ENCODE data around the gene DIMT1.

Gene DIMT1

DNA sequence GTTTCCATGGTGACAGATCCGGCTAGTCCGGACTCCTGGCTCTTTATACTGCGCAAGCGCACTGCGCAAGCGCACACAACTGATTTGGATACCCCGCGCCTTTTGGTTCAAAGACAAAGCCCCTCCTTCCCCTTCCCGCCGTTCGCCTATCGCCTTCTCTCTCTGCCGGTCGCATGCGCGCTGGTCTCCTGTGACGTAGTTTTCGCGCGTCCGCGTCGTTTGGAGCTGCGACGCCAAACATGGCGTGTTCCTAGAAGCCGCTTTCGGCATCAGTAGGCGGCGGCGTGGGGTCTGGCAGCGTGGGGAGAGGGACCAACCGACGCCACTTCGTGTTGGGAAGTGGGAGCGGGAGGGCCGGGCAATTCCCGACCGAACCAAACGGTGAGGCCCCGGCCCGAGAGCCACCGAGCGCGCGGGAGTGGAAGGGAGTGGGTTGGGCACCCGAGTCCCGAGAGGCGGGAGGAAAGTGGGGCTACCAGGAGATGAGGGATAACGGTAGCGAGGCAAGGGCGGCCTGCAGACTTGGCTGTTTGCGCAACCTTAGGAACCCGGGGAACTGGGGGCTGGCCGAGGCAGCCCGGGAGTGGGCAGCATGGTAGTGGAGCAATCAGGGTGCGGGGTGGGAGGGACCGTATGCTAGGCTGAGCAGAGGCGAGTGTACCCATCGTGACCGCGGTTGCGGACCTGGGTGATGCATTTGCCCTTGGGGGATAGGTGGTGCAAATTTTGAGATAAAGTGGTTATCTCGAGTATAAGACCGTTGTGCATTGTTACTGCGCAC lies 9.0 kb upstream of the DIMT1 start, which contains the start of gene IPO11:
TSS of gene IPO11 (plus strand) at position 215 of the 781 bp plus-strand sequence. CDS start 24,517 bp downstream, outside the sequence.
- Histone ChIP-seq H3K27me3 (replicated peaks; ENCODE audit: control insufficient read depth, insufficient read depth, low read length) (no peaks in the 10 kb centered on the region), H3K4me3 (replicated peaks; ENCODE audit: low read depth, low read length) (peak within 1 kb of the TSS; percentile 72), H3K36me3 (ENCODE audit: control insufficient read depth, insufficient read depth, low read length) (no peaks in the 10 kb centered on the region)
- TF ChIP-seq, protein P1, sequence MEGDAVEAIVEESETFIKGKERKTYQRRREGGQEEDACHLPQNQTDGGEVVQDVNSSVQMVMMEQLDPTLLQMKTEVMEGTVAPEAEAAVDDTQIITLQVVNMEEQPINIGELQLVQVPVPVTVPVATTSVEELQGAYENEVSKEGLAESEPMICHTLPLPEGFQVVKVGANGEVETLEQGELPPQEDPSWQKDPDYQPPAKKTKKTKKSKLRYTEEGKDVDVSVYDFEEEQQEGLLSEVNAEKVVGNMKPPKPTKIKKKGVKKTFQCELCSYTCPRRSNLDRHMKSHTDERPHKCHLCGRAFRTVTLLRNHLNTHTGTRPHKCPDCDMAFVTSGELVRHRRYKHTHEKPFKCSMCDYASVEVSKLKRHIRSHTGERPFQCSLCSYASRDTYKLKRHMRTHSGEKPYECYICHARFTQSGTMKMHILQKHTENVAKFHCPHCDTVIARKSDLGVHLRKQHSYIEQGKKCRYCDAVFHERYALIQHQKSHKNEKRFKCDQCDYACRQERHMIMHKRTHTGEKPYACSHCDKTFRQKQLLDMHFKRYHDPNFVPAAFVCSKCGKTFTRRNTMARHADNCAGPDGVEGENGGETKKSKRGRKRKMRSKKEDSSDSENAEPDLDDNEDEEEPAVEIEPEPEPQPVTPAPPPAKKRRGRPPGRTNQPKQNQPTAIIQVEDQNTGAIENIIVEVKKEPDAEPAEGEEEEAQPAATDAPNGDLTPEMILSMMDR (IDR thresholded peaks at IDR 0.05; ENCODE audit: insufficient read depth, low read length, poor library complexity, severe bottlenecking), result no peak
- DNase-seq (ENCODE audit: extremely low read depth, insufficient read length), result peak; percentile 96

DNA sequence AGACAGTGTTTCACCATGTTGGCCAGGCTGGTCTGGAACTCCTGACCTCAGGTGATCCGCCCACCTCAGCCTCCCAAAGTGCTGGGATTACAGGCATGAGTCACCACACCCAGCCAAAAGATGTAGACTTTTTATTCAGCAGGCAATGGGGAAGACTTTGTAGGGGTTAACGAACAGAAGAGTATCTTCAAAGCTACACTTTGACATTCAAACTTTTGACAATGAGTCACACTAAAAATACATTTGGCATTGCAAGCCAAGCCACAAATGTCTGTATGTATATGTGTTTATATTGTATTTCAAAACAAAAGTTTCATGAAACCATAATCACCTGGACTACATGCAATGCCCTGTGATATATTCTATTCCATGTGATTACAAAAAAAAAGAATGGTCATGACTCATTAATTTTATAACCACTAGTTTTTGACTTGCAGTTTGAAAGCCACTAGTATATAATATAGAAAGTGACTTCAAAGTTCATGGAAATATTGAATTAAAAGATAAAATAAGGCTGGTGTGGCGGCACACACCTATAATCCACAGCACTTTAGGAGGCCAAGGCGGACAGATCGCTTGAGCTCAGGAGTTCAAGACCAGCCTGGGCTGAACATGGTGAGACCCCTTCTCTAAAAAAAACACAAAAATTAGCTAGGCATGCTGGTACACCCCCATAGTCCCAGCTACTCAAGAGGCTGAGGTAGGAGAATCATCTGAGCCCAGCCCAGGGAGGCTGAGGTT lies 8.3 kb downstream of the DIMT1 start:
- H3K27me3 ChIP-seq (replicated peaks; ENCODE audit: control insufficient read depth, insufficient read depth, low read length), result no peaks in the 10 kb centered on the region
- no peak for DNase-seq (ENCODE audit: extremely low read depth, insufficient read length)
- no peak overlapping the region for H3K4me3 ChIP-seq (replicated peaks; ENCODE audit: low read depth, low read length)
- TF ChIP-seq, protein P1 (IDR thresholded peaks at IDR 0.05; ENCODE audit: insufficient read depth, low read length, poor library complexity, severe bottlenecking), result no peak
- H3K36me3 ChIP-seq (ENCODE audit: control insufficient read depth, insufficient read depth, low read length), result peaks cover 3% of the 10 kb centered on the region

GRCh38 chr5:62386824-62387223 lies 16.9 kb downstream of the DIMT1 start:
- peaks cover 7% of the 10 kb centered on the region for H3K36me3 ChIP-seq (ENCODE audit: control insufficient read depth, insufficient read depth, low read length)
- no peaks in the 10 kb centered on the region for H3K27me3 ChIP-seq (replicated peaks; ENCODE audit: control insufficient read depth, insufficient read depth, low read length)
- TF ChIP-seq, protein P1 (IDR thresholded peaks at IDR 0.05; ENCODE audit: insufficient read depth, low read length, poor library complexity, severe bottlenecking), result no peak
- no peak overlapping the region for H3K4me3 ChIP-seq (replicated peaks; ENCODE audit: low read depth, low read length)
- no peak for DNase-seq (ENCODE audit: extremely low read depth, insufficient read length)

DNA sequence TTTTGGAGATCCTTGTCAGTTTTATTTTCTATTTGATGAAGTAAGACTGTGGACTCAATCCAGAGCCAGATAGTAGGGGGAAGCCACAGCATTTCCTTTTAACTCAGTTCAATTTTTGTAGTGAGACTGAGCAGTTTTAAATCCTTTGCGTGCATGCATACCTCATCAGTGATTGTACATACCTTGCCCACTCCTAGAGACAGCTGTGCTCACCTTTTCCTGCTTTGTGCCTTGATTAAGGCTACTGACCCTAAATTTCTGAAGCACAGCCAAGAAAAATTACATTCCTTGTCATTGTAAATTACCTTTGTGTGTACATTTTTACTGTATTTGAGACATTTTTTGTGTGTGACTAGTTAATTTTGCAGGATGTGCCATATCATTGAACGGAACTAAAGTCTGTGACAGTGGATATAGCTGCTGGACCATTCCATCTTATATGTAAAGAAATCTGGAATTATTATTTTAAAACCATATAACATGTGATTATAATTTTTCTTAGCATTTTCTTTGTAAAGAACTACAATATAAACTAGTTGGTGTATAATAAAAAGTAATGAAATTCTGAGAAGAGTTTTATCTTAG lies 17.8 kb downstream of the DIMT1 start:
- Histone ChIP-seq H3K27me3 (replicated peaks; ENCODE audit: control insufficient read depth, insufficient read depth, low read length) (no peaks in the 10 kb centered on the region), H3K36me3 (ENCODE audit: control insufficient read depth, insufficient read depth, low read length) (peaks cover 9% of the 10 kb centered on the region), H3K4me3 (replicated peaks; ENCODE audit: low read depth, low read length) (no peak overlapping the region)
- no peak for DNase-seq (ENCODE audit: extremely low read depth, insufficient read length)
- TF ChIP-seq, protein P1 (IDR thresholded peaks at IDR 0.05; ENCODE audit: insufficient read depth, low read length, poor library complexity, severe bottlenecking), result no peak

DNA sequence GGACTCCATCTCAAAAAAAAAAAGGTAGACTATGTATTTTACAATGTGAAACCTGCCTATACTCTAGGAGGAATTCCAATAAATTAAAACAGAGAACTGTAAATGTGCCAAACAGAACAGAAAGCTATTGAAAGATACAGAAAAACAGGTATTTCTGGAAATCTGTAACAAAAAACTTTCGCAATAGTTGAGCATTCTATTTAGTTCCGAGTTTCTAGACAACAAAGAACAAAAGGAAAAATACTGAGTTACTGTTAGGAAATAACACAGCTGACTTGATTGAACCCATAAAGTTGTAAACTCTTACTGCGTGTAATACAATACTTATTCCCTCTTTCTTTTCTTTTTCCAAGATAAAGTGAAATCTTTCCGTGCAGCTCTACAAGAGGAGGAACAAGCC lies 18.6 kb downstream of the DIMT1 start:
- Histone ChIP-seq H3K27me3 (replicated peaks; ENCODE audit: control insufficient read depth, insufficient read depth, low read length) (no peaks in the 10 kb centered on the region), H3K4me3 (replicated peaks; ENCODE audit: low read depth, low read length) (no peak overlapping the region), H3K36me3 (ENCODE audit: control insufficient read depth, insufficient read depth, low read length) (peaks cover 9% of the 10 kb centered on the region)
- TF ChIP-seq, protein P1 (IDR thresholded peaks at IDR 0.05; ENCODE audit: insufficient read depth, low read length, poor library complexity, severe bottlenecking), result no peak
- DNase-seq (ENCODE audit: extremely low read depth, insufficient read length), result no peak

Data from GM06990 (cell line).